Lung (tissue), 12 donors: ENCODE measurements around the gene RIOK2. TPM values are rescaled to one million over a fixed set of nuclear protein-coding genes. Genes with fewer than 3 reads are reported as not detected.

Source experiments
- ATAC-seq: fragments of 200-7000 bp; cut with Tn5 transposase; one replicate; pipeline ENCODE4 v1.9.1; 2020; ENCODE audit warnings: moderate number of reproducible peaks; ENCODE audit not compliant: insufficient read depth, low FRiP score
- DNase-seq, 3 donors: peaks; one replicate each; pipeline ENCODE4 v3.0.0-alpha.2; 2013 to 2017
- H3K27ac ChIP-seq, 2 donors: one replicate each; pipeline ENCODE4 v1.5.1; 2013; ENCODE audit warnings: mild to moderate bottlenecking in 2 of 2, moderate library complexity in 2 of 2, control low read depth in 1 of 2, inconsistent platforms in 1 of 2, low read depth in 1 of 2, low read length in 1 of 2
- H3K27me3 ChIP-seq, 3 donors: one replicate each; pipeline ENCODE4 v1.5.1; 2013; ENCODE audit warnings: low read length in 2 of 3; ENCODE audit not compliant: control insufficient read depth in 3 of 3, insufficient read depth in 3 of 3
- H3K36me3 ChIP-seq, 4 donors: one replicate each; pipeline ENCODE4 v1.5.1; 2013; ENCODE audit warnings: low read length in 4 of 4, mild to moderate bottlenecking in 1 of 4, moderate library complexity in 1 of 4; ENCODE audit not compliant: control insufficient read depth in 4 of 4, insufficient read depth in 4 of 4
- H3K4me1 ChIP-seq, 5 donors: one replicate each; pipeline ENCODE4 v1.5.1; 2013; ENCODE audit warnings: low read length in 5 of 5, mild to moderate bottlenecking in 2 of 5, moderate library complexity in 1 of 5; ENCODE audit not compliant: control insufficient read depth in 5 of 5, insufficient read depth in 5 of 5
- H3K4me3 ChIP-seq: one replicate; pipeline ENCODE4 v1.5.1; 2013; ENCODE audit warnings: mild to moderate bottlenecking, control low read depth, moderate library complexity
- H3K9ac ChIP-seq, 2 donors: one replicate each; pipeline ENCODE4 v1.5.1; 2013; ENCODE audit warnings: low read length in 2 of 2, control low read depth in 1 of 2; ENCODE audit not compliant: insufficient read depth in 1 of 2
- H3K9me3 ChIP-seq, 4 donors: one replicate each; pipeline ENCODE4 v1.5.1; 2013; ENCODE audit warnings: low read length in 3 of 4, mild to moderate bottlenecking in 1 of 4, moderate library complexity in 1 of 4; ENCODE audit not compliant: control insufficient read depth in 4 of 4, insufficient read depth in 3 of 4
- WGBS, 2 donors: extraction: QIAGEN DNeasy Blood & Tissue Kit; methylation state at CpG; one replicate each; pipeline ENCODE4 v1.1.7; 2013; 5-methylcytosine and 5-hydroxymethylcytosine counted together
- polyA plus RNA-seq, 2 donors: library from polyadenylated mRNA; stranded (reverse); fragments of 200-250 nt; gene quantifications; one replicate each; pipeline ENCODE4 v1.2.1, GENCODE V29; 2013
- total RNA-seq, 2 donors: library from RNA; depleted of rRNA in 1 of 2; stranded (reverse); fragments of >200 nt in 1 of 2; gene quantifications; one replicate each; pipeline ENCODE4 v1.2.1, GENCODE V29; 2014 to 2021
- TF ChIP-seq, protein P1 (sequence below): IDR thresholded peaks from 2 replicates; pipeline ENCODE4 v1.5.1; 2012; ENCODE audit warnings: mild to moderate bottlenecking; ENCODE audit errors: control extremely low read depth, extremely low read depth
- donor health status: control.
- donor health status: control.
- donor health status: Bipolar disorder and iron deficiency.
- donor health status: healthy.
- donor health status: DM: yes; HTN: yes; CAD: no.

Gene RIOK2
- total and polyA plus RNA-seq, 4 donors = 6.9 to 49.8 (median 19.6) TPM

GRCh38 chr5:97209343-97209742, 26.3 kb upstream of the RIOK2 start:
- 90 to 93% methylated on average over 2 of the region's 2 CpGs for WGBS, 2 donors
- no peak overlapping the region for H3K27ac ChIP-seq
- H3K4me1 ChIP-seq = no peaks in the 10 kb centered on the region
- H3K9ac ChIP-seq = no peak overlapping the region
- no peaks in the 10 kb centered on the region for H3K27me3 ChIP-seq
- no peak overlapping the region for H3K4me3 ChIP-seq
- peaks cover 0 to 4% (median 1%) of the 10 kb centered on the region in 4 donors for H3K9me3 ChIP-seq
- H3K36me3 ChIP-seq = no peaks in the 10 kb centered on the region
- ATAC-seq (no peak), DNase-seq (no peak)
- TF ChIP-seq, protein P1, sequence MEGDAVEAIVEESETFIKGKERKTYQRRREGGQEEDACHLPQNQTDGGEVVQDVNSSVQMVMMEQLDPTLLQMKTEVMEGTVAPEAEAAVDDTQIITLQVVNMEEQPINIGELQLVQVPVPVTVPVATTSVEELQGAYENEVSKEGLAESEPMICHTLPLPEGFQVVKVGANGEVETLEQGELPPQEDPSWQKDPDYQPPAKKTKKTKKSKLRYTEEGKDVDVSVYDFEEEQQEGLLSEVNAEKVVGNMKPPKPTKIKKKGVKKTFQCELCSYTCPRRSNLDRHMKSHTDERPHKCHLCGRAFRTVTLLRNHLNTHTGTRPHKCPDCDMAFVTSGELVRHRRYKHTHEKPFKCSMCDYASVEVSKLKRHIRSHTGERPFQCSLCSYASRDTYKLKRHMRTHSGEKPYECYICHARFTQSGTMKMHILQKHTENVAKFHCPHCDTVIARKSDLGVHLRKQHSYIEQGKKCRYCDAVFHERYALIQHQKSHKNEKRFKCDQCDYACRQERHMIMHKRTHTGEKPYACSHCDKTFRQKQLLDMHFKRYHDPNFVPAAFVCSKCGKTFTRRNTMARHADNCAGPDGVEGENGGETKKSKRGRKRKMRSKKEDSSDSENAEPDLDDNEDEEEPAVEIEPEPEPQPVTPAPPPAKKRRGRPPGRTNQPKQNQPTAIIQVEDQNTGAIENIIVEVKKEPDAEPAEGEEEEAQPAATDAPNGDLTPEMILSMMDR = no peak

GRCh38 chr5:97208714-97209113, 25.7 kb upstream of the RIOK2 start:
- no peaks in the 10 kb centered on the region for H3K27me3 ChIP-seq
- H3K9me3 ChIP-seq = peaks cover 0 to 3% (median 0%) of the 10 kb centered on the region in 4 donors
- H3K27ac ChIP-seq = no peak overlapping the region
- no peak for DNase-seq
- H3K9ac ChIP-seq = no peak overlapping the region
- H3K4me1 ChIP-seq = no peaks in the 10 kb centered on the region
- WGBS, 2 donors = 81 to 90% methylated on average over 2 of the region's 2 CpGs
- no peak overlapping the region for H3K4me3 ChIP-seq
- H3K36me3 ChIP-seq = no peaks in the 10 kb centered on the region
- ATAC-seq = no peak
- TF ChIP-seq, protein P1 = no peak

DNA sequence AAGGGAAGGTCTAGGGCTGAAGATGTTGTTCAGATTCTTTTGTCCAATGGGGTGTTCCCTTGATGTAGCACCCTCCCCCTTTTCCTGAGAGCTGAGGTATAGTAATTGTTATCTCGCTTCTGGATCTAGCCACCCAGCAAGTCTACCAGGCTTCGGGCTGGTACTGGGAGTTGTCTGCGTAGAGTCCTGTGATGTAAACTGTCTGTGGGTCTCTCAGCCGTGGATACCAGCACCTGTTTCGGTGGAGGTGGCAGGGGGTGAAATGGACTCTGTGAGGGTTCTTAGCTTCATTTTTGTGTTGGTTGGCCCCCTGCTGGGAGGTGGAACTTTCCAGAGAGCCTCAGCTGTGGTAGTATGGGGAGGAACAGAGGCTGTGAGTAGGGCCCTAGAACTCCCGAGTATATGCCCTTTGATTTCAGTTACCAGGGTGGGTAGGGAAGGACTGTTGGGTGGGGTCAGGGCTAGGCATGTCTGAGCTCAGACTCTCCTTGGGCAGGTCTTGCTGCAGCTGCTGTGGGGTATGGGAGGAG, 25.2 kb upstream of the RIOK2 start:
- no peaks in the 10 kb centered on the region for H3K27me3 ChIP-seq
- no peaks in the 10 kb centered on the region for H3K4me1 ChIP-seq
- H3K9me3 ChIP-seq = peaks cover 0 to 3% (median 0%) of the 10 kb centered on the region in 4 donors
- 96 to 97% methylated on average over 6 of the region's 6 CpGs for WGBS, 2 donors
- no peak overlapping the region for H3K9ac ChIP-seq
- TF ChIP-seq, protein P1 = no peak
- no peak overlapping the region for H3K27ac ChIP-seq
- ATAC-seq (no peak), DNase-seq (no peak)
- no peak overlapping the region for H3K4me3 ChIP-seq
- H3K36me3 ChIP-seq = no peaks in the 10 kb centered on the region

GRCh38 chr5:97194366-97194765, 11.3 kb upstream of the RIOK2 start:
- no peak overlapping the region for H3K27ac ChIP-seq
- WGBS, 2 donors = 31 to 41% methylated on average over 2 of the region's 2 CpGs

More at GRCh38 chr5:97194366-97194765, 11.3 kb upstream of the RIOK2 start:
- ATAC-seq = no peak
- Histone ChIP-seq H3K9me3 (peaks cover 0 to 7% (median 0%) of the 10 kb centered on the region in 4 donors), H3K4me3 (no peak overlapping the region), H3K4me1 (no peaks in the 10 kb centered on the region), H3K36me3 (no peaks in the 10 kb centered on the region), H3K27me3 (no peaks in the 10 kb centered on the region), H3K9ac (no peak overlapping the region)
- TF ChIP-seq, protein P1 = no peak
- DNase-seq = no peak
